SW480 (cell line): ENCODE data around the gene COX20.

Source experiments
- DNase-seq: peaks from one replicate; pipeline ENCODE4 v3.0.0-alpha.2; 2016; ENCODE audit warnings: low spot score

The COX20 gene

DNA sequence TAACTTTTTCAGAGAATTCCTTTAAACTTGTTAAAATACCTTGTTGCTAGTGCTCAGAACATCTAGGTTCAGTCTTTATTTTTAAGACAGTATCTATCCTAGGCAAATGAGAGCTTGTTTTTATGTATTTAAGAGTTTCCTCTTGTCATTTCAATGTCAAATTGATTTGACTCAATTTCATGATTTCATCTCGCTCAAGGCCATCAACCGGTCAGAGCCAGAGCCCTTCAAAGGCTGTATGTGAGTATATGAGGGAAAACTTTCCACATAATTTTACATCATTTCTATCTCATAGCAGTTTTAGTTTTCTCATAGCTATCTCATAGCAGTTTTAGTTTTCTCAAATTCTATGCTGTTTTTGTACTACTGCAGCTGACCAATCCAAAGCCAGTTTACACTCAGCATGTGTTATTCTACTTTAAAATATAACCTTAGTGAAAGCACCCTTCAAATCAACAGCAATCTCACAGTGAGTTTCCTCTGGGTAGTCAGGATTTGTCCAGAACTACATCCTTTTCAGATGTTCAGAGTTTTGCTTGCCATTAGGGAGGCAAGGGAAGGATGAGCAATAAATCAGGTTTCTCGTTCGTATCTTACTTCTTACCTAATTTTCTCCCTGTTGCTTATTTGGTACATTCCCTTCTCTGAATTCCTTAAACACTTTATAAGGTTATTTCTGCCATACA is 16.2 kb downstream of the COX20 start:
- DNase-seq, result no peak

GRCh38 chr1:244852694-244853093 is 17.2 kb downstream of the COX20 start:
- DNase-seq, result no peak

- DNase-seq, result no peak
Measured at GRCh38 chr1:244854166-244854565, 18.7 kb downstream of the COX20 start.

- DNase-seq, result no peak
Measured at GRCh38 chr1:244854865-244855578, 19.6 kb downstream of the COX20 start.

DNA sequence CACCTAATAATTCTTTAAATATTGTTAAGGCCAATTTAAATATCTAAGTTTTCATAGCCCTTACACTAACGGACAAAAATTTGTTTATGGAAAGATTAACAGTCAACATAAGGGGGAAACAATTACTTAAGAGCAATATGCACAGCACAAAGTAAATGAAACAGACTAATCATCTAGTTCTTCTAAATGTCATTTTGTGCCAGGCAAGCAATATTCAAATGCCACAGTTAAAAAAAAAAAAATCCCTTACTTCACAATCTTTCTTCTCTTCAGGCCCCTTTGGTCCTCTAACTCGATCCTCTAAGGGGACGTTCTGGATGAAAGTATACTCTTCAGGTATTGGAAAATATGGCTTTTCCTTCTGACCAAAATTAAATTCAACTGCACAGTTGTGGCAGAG is 22.3 kb downstream of the COX20 start:
- no peak for DNase-seq

DNA sequence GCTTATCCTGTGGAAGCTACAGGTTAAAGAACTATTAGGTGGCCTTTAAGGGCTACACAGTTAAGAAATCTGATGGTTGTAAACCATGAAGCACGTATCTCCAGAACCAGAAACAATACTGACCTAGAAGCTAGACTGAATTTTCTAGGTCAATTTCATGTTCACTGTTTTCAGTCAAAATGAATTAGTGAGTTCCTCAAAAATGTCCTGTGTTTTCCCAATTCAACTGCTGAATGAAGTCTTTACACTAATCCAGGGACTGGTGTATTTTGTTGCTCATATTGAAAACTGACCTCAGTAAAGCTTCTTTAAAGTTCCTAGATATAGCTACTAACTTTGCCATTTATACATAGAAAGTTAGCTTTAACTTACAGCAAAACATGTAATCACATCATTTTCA is 22.9 kb downstream of the COX20 start:
- no peak for DNase-seq

DNA sequence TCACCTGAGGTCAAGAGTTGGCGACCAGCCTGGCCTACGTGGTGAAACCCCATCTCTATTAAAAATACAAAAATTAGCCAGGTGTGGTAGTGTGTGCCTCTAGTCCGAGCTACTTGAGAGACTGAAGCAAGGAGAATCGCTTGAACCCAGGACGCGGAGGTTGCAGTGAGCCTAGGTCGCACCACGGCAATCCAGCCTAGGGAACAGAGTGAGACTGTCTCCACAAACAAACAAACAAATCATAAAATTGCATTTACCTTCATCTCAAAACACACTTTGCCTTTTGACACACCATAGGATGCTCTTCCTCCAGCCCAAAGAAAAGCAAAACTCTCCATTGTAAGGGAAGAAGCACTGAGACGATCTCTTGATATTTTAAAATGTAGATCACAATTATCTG is 24.6 kb downstream of the COX20 start:
- no peak for DNase-seq

DNA sequence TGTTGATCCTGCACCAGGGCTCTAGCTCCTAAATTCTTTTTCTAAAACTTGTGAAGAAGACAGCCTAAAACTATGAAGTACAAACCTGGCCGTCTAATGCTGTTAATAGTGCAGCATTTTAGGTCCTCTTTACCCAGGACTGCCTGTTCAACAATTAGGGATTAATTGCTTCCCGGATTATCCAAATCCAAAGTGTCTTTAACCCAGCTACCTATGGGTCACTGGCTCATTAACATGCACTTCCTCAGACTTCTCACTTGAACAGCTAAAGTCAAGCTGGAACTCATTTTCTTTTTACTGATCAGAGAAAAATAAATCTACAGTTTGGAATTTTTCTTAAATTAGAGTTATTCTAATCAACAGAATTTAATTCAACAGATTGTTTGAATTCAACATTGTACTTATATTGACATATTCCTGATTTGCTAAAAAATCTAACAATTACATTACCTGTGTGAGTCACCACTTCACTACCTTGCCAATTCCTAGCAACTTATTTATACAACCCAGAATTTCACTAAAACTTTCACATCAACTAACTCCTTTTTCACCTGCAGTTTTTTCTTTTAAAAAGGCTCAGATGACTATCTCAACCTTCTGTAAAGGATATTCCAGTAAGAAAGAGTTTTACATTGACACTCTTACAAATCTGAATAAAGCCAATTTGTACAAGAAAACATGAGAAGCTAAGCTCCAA is 25.6 kb downstream of the COX20 start:
- DNase-seq, result no peak

DNA sequence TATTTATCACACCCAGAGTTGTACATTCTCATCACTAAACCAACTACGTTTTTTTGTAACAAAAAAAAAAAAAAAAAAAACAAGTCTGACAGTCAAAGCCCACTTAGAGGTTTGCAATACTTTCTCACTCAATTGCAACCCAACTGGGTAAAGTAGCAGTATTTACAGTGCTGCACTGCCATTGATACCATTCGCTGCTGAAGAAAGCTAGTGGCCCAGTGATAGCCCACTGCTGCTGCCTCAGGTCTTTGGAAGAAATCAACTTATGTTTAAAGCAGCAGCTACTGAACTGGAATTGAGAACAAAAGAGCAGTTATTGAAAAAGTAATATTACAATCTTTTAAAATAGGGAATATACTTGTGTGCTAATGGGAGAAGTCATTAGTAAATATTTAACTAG is 26.2 kb downstream of the COX20 start:
- DNase-seq, result no peak

DNA sequence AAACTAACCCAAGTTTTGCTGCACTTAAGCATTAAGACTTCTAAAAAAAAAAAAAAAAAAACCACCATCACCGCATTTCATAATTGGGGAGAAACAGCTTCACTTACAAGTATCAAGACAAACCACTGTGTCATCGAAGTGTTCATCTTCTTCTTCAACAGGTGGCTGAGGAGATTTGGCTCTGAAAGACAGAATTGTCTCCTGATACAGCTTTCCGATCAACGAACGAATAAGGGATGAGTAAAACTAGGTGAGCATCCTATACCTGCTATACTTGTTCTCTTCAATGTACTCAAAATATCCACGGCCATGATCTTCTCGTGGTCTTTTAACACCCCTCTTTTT is 26.9 kb downstream of the COX20 start:
- peak; percentile 35 for DNase-seq

DNA sequence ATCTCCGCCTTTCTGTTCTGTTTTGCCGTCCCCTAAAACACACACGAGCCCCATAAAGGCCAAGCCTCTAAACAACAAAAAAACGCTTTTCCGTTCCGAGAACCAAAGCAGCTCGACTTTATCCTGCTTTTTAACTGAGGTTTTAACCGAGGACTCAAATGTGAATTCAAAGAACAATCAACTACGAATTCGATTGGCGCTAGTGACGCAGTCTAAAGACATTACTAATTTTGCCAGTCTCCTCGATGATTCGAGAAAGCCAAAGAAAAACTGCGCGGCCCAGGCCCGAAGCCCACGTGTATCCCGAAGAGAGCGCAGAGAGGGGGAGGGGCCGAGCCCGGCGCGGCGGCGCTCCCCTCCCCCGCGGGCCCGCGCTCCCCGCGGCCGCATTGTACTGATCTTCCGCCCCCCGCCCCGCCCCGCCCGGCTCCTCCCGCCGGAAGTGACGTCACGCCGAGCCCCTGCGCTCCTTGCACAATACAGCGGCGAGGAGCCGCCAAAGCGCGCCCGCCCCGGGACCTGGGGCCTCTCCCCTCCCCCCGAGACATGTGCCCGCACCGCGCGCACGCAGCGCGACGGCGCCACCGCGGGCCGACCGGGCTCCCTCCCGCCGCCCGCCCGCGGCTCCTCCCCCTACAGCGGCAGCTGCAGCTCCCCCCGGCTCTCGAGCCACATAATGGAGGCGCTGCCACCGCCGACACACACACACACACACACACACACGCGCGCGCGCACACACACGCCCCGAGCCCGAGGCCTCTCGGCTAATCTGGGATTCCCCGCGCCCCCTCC is 27.4 kb downstream of the COX20 start:
- peak; percentile 87 for DNase-seq

GRCh38 chr1:244863491-244864252 is 28.2 kb downstream of the COX20 start:
- no peak for DNase-seq

DNA sequence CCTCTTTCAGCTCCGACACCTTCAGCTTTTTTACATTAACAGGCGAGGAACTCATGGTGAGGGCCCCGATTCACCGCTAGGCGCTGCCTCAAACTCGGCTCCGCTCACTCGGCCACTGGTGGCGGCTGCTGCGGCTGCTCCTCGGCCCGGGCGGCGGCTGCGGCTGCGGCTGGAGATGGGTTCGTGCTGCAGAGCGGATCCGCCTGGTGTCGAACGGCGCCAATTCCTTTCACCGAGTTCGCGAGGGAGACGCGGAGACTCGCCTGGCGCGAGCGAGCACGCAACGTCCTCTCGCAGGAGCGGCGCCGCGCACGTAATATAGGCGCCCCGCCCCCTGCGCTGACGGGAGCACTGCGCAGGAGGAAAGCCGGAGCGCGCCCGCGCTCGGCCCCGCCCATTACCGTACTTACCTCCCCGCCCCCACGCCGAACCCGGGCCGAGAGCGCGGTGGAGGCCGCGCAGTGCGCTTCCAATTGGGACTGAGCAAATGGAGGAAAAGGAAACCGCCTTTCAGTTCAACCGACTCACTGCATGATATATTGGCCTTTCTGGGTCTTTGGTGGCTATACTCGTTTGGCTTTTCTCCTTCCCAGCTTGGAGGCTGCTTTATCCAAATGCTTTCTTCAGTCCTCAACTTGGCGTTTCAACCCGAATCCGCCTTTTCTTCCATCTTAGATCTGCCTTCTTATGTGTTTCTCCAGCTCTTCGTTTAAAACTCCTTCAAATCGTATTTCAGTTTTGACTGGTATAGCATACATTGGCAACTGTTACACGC is 29.0 kb downstream of the COX20 start, which contains the start of gene HNRNPU:
Gene HNRNPU (minus strand): TSS at position 291 of the 775 bp plus-strand sequence. CDS start 236 bp downstream, at position 55.
- DNase-seq, result peak; percentile 96

DNA sequence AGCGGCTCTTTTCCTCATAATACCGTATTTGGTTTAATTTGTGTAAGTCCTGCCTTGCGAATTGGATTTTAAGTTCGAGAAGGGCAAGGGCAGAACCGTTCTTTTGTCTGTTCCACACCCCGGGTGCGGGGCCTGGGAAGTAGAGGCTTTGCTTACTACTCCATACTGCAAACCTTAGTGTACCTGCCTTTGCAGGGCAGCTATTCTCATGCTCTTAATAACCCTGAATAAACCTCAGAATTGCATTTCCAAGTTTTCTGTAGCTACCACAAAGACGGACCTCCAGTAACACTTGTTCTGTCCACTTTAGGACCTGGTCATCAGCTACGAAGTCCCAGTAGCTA is 29.5 kb downstream of the COX20 start:
- DNase-seq, result peak; percentile 46

- DNase-seq, result no peak
Measured at GRCh38 chr1:244865820-244866219, 30.4 kb downstream of the COX20 start.

- no peak for DNase-seq
Measured at GRCh38 chr1:244866355-244866754, 30.9 kb downstream of the COX20 start.

DNA sequence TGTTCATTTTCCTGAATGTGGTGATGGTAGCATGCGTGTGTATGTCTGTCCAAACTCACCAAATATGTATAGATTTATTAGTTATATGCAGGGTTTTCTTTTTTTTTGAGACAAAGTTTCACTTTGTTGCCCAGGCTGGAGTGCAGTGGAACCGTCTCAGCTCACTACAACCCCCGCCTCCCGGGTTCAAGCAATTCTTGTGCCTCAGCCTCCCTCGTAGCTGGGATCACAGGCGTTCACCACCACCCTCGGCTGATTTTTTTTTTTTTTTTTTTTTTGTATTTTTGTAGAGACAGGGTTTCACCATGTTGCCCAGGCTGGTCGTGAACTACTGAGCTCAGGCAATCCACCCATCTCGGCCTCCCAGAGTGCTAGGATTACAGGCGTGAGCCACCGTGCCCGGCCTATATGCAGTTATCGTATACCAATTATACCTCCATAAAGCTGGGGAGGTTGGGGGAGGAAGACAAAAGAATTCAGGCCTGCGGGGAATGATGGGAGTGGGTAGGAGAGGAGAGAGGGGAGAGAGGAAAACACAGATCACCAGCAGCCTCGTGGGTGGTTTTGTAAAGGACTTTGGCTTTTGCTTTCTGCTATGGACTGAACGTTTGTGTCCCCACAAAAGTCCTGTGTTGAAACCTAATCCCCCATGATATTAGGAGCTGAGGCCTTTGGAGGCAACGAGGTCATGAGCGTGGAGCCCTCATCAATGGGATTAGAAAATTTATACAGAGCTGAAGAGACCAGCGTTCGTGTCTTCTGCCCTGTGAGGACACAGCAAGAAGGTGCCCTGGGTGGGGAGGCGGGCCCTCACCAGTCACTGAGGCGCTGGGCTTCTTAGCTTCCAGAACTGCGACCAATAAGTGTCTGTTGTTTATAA is 33.3 kb downstream of the COX20 start:
- DNase-seq, result no peak

DNA sequence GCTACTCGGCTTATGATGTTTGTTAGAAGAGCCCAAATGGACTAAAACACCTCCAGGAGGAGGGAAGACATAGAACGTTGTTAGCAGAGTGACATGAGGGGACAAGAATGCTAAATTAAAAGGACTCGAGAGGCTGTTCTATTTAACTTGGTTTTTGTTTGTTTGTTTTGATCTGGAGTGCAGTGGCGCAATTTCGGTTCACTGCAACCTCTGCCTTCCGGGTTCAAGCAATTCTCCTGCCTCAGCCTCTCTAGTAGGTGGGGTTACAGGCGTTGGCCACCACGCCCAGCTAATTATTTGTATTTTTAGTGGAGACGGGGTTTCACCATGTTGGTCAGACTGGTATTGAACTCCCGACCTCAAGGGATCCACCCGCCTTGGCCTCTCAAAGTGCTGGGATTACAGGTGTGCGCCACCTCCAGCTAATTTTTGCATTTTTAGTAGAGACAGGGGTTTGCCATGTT is 33.9 kb downstream of the COX20 start:
- no peak for DNase-seq

- no peak for DNase-seq
Measured at GRCh38 chr1:244869950-244870349, 34.5 kb downstream of the COX20 start.
